CD8-positive, alpha-beta memory T cell (primary cell): ENCODE measurements around the gene PPHLN1. TPM values are rescaled to one million over a fixed set of nuclear protein-coding genes. Genes with fewer than 3 reads are reported as not detected.

Experiments used
- CTCF ChIA-PET: fragments of 350-600 bp; sonication (Branson Sonifier 250); formaldehyde crosslinking; loops from one replicate; lab custom pipeline; 2021; ENCODE audit warnings: antibody characterized with exemption; lab: Charles Lee
- POLR2A ChIA-PET: fragments of 350-600 bp; sonication (Branson Sonifier 250); formaldehyde crosslinking; loops from one replicate; lab custom pipeline; 2021; ENCODE audit warnings: antibody characterized with exemption; lab: Charles Lee
- DNase-seq, 5 donors: peaks; one replicate each; pipeline versions ENCODE4 v3.0.0 to v3.0.0-alpha.2; 2020 to 2022; ENCODE audit warnings: mixed read lengths in 1 of 5
- H3K27ac ChIP-seq: one replicate; pipeline ENCODE4 v1.7.0; 2013; ENCODE audit warnings: low read depth, mild to moderate bottlenecking, low read length, moderate library complexity
- H3K27me3 ChIP-seq: 2 replicates; pipeline ENCODE4 v1.7.0; 2013; ENCODE audit warnings: low read length, mild to moderate bottlenecking; ENCODE audit not compliant: insufficient read depth, poor library complexity, severe bottlenecking
- H3K36me3 ChIP-seq: 2 replicates; pipeline ENCODE4 v1.7.0; 2013; ENCODE audit warnings: mild to moderate bottlenecking, low read length, moderate library complexity; ENCODE audit not compliant: insufficient read depth
- H3K4me1 ChIP-seq: 2 replicates; pipeline ENCODE4 v1.7.0; 2013; ENCODE audit warnings: mild to moderate bottlenecking, low read length, moderate library complexity; ENCODE audit not compliant: insufficient read depth
- H3K4me3 ChIP-seq: 2 replicates; pipeline ENCODE4 v1.7.0; 2013; ENCODE audit warnings: mild to moderate bottlenecking, low read length
- H3K9me3 ChIP-seq: 2 replicates; pipeline ENCODE4 v1.7.0; 2013; ENCODE audit warnings: mild to moderate bottlenecking, low read length
- H3K27ac Mint-ChIP-seq, 8 donors: one replicate each; pipeline ENCODE4 v1.8.0; 2020 to 2021; ENCODE audit warnings: mixed read lengths in 8 of 8, mild to moderate bottlenecking in 6 of 8, inconsistent platforms in 3 of 8, moderate library complexity in 3 of 8
- H3K27me3 Mint-ChIP-seq, 2 donors: one replicate each; pipeline ENCODE4 v1.8.0; 2020 to 2021; ENCODE audit warnings: mixed read lengths in 2 of 2, mild to moderate bottlenecking in 1 of 2, moderate library complexity in 1 of 2
- H3K36me3 Mint-ChIP-seq, 3 donors: one replicate each; pipeline ENCODE4 v1.8.0; 2020 to 2021; ENCODE audit warnings: mixed read lengths in 3 of 3, inconsistent platforms in 1 of 3, mild to moderate bottlenecking in 1 of 3
- H3K4me1 Mint-ChIP-seq, 3 donors: one replicate each; pipeline ENCODE4 v1.8.0; 2020 to 2021; ENCODE audit warnings: mixed read lengths in 3 of 3, inconsistent platforms in 1 of 3, mild to moderate bottlenecking in 1 of 3
- H3K4me3 Mint-ChIP-seq, 7 donors: one replicate each; pipeline ENCODE4 v1.8.0; 2020 to 2021; ENCODE audit warnings: mixed read lengths in 7 of 7, mild to moderate bottlenecking in 6 of 7, moderate library complexity in 4 of 7, inconsistent platforms in 2 of 7
- H3K9me3 Mint-ChIP-seq, 5 donors: one replicate each; pipeline ENCODE4 v1.8.0; 2020 to 2022; ENCODE audit warnings: mixed read lengths in 5 of 5, mild to moderate bottlenecking in 3 of 5, moderate library complexity in 2 of 5, inconsistent platforms in 1 of 5
- polyA plus RNA-seq: library from polyadenylated mRNA; unstranded; fragments of 300-500 nt; fragmentation: Illumina TruSeq; gene quantifications from one replicate; pipeline ENCODE4 v1.2.3, GENCODE V29; 2021
- total RNA-seq, 2 experiments: library from RNA; stranded (reverse); gene quantifications; one replicate each; pipeline ENCODE4 v1.2.3, GENCODE V29; 2021

The PPHLN1 gene
- total and polyA plus RNA-seq, 3 experiments from 2014 or later, result 75.8 to 151 (median 76.3) TPM

DNA sequence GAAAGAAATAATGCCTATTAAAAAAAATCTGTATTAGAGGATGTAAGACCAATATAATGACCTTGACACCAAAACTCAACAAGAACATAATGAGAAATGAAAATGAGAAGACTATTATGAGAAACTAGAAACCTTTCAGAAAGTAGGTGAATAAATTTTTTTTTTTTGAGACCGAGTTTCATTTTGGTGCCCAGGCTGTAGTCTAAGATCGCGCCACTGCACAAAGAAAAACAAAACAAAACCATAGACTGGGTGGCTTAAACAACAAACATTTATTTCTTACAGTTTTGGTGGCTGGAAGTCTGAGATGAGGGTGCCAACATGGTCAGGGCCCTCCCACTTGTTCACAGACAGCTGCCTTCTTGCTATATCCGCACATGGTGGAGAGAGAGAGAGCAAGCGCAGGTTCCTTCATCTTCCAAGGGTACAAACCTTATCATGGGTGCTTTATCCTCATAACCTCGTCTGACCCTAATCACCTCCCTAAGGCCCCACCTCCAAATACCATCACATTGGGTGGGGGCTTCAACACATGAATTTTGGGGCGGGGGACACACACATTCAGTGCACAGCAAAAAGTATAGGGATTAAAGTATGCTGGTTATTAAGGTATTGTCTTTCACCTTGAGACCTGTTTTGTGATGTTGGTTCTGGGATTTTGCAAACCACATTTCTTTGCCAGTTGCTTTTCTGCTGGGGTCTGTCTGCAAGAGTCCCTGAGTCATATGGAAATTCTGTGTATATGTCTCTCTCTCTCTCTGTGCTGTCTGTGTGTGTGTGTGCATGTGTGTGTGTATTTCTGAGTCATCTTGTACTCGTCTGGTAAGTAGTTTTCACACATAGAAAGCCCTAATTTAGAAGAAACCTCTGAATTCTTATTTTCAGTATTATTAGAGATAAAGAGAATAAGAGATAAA lies 26.3 kb upstream of the PPHLN1 start:
- Histone ChIP-seq H3K36me3 (no peaks in the 10 kb centered on the region), H3K4me3 (no peak overlapping the region), H3K4me1 (no peaks in the 10 kb centered on the region), H3K27me3 (no peaks in the 10 kb centered on the region), H3K27ac (no peak overlapping the region), H3K9me3 (no peaks in the 10 kb centered on the region)
- Mint-ChIP-seq H3K4me3 (peak overlapping the region in 6 of 7 donors; percentile 52 to 82 (median 76)), H3K9me3 (peaks cover 0 to 2% (median 0%) of the 10 kb centered on the region in 5 donors), H3K4me1 (peaks cover 14 to 20% (median 15%) of the 10 kb centered on the region in 3 donors), H3K27me3 (no peaks in the 10 kb centered on the region), H3K27ac (peak overlapping the region in 7 of 8 donors; percentile 48 to 82 (median 73)), H3K36me3 (no peaks in the 10 kb centered on the region)
- peak in 3 of 5 donors; percentile 3 to 60 (median 13) for DNase-seq
- CTCF ChIA-PET, result interaction anchor here (0.7 kb wide), 2 partner anchors 62 to 127 kb away, joined by 3 to 4 read pairs; partner anchors contain the start of gene YAF2
- POLR2A ChIA-PET, result interaction anchor here (0.7 kb wide), 1 partner anchor 41 kb away, joined by 4 read pairs; no protein-coding TSS in a partner anchor

DNA sequence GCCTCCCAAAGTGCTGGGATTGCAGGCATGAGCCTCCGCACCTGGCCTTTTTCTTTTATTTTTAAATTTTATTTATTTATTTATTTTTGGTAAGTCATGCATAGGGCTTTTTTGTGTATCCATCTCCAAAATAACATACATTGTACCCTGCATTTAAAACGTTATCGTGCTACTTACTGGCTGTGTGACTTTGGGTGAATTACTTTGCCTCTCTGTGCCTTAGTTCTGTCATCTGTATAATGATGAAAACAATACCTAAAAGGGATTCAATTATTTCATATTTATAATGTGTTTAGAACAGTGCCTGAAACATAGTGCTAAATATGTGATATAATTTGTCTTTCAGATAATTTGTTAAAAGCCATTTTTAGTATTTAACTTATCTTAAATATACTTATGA lies 19.7 kb upstream of the PPHLN1 start:
- ChIA-PET POLR2A (no interaction called here), CTCF (no interaction called here)
- Histone ChIP-seq H3K9me3 (no peaks in the 10 kb centered on the region), H3K36me3 (no peaks in the 10 kb centered on the region), H3K4me1 (no peaks in the 10 kb centered on the region), H3K4me3 (no peak overlapping the region), H3K27ac (no peak overlapping the region), H3K27me3 (no peaks in the 10 kb centered on the region)
- no peak for DNase-seq
- H3K4me3 Mint-ChIP-seq, result no peak overlapping the region
- peaks cover 0 to 3% (median 3%) of the 10 kb centered on the region in 3 donors for H3K36me3 Mint-ChIP-seq
- no peaks in the 10 kb centered on the region for H3K4me1 Mint-ChIP-seq
- H3K27ac Mint-ChIP-seq, result no peak overlapping the region
- no peaks in the 10 kb centered on the region for H3K27me3 Mint-ChIP-seq
- H3K9me3 Mint-ChIP-seq, result no peaks in the 10 kb centered on the region

DNA sequence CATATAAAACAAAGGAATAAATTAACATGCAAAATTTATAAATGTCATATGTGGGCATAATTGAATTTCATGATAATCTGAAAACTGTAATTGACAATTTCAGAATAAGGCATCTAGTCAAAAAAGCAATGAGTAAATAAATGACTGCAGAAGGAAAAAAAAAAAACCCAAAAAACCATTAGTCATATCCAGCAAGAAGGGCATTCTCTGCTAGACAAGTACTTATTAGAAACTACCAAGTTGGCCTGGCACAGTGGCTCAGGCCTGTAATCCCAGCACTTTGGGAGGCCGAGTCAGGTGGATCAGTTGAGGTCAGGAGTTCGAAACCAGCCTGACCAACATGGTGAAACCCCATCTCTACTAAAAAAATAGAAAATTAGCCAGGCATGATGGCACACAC lies 17.6 kb upstream of the PPHLN1 start:
- DNase-seq, result no peak
- Mint-ChIP-seq H3K4me1 (no peaks in the 10 kb centered on the region), H3K4me3 (no peak overlapping the region), H3K9me3 (no peaks in the 10 kb centered on the region), H3K36me3 (peaks cover 0 to 12% (median 8%) of the 10 kb centered on the region in 3 donors), H3K27ac (no peak overlapping the region), H3K27me3 (no peaks in the 10 kb centered on the region)
- Histone ChIP-seq H3K27ac (no peak overlapping the region), H3K27me3 (no peaks in the 10 kb centered on the region), H3K9me3 (no peaks in the 10 kb centered on the region), H3K4me1 (no peaks in the 10 kb centered on the region), H3K36me3 (peaks cover 4% of the 10 kb centered on the region), H3K4me3 (no peak overlapping the region)
- POLR2A ChIA-PET, result no interaction called here
- CTCF ChIA-PET, result no interaction called here

DNA sequence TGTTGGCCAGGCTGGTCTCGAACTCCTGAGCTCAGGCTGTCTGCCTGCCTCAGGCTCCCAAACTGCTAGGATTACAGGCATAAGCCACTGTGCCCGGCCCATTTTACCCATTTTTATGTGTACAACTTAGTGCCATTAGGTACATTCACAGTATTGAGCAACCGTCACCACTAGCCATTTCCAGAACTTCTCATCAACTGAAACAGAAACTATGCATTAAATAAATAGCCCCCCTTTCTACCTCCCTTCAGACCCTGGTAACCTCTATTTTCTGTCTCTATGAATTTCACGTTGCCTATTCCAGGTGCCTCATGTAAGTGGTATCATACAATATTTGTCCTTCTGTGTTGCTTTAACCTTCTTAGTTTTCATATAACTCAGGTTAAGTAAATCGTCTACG lies 16.0 kb upstream of the PPHLN1 start:
- Histone ChIP-seq H3K27me3 (no peaks in the 10 kb centered on the region), H3K4me1 (no peaks in the 10 kb centered on the region), H3K9me3 (no peaks in the 10 kb centered on the region), H3K4me3 (no peak overlapping the region), H3K36me3 (peaks cover 11% of the 10 kb centered on the region), H3K27ac (no peak overlapping the region)
- CTCF ChIA-PET, result no interaction called here
- peak overlapping the region in 1 of 8 donors; percentile 1 for H3K27ac Mint-ChIP-seq
- H3K4me1 Mint-ChIP-seq, result no peaks in the 10 kb centered on the region
- H3K9me3 Mint-ChIP-seq, result no peaks in the 10 kb centered on the region
- POLR2A ChIA-PET, result no interaction called here
- H3K36me3 Mint-ChIP-seq, result peaks cover 0 to 24% (median 11%) of the 10 kb centered on the region in 3 donors
- H3K27me3 Mint-ChIP-seq, result no peaks in the 10 kb centered on the region
- no peak for DNase-seq
- no peak overlapping the region for H3K4me3 Mint-ChIP-seq

DNA sequence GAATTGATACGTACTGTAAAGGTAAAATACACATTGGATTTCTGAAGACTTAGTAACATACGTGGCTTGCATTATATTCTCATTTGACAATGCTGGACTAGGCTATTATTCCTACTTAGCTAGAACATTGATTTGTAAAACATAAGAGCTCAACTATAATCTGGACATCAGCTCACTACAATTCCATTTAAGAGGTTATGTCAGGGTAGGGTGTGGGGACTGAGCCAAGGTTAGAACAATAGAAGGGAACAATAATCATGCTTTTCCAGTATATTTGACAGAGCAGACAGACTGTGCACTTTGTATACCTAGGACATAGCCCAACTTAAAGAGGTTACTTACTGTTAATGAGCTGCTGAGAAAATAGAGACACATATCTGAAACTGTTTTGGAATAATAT lies 10.9 kb upstream of the PPHLN1 start:
- Mint-ChIP-seq H3K4me3 (no peak overlapping the region), H3K27me3 (no peaks in the 10 kb centered on the region), H3K9me3 (no peaks in the 10 kb centered on the region), H3K36me3 (peaks cover 0 to 50% (median 16%) of the 10 kb centered on the region in 3 donors), H3K27ac (no peak overlapping the region), H3K4me1 (peaks cover 0 to 1% (median 0%) of the 10 kb centered on the region in 3 donors)
- Histone ChIP-seq H3K27ac (no peak overlapping the region), H3K4me3 (no peak overlapping the region), H3K9me3 (no peaks in the 10 kb centered on the region), H3K27me3 (no peaks in the 10 kb centered on the region), H3K4me1 (no peaks in the 10 kb centered on the region), H3K36me3 (peaks cover 19% of the 10 kb centered on the region)
- ChIA-PET CTCF (no interaction called here), POLR2A (no interaction called here)
- DNase-seq, result no peak

DNA sequence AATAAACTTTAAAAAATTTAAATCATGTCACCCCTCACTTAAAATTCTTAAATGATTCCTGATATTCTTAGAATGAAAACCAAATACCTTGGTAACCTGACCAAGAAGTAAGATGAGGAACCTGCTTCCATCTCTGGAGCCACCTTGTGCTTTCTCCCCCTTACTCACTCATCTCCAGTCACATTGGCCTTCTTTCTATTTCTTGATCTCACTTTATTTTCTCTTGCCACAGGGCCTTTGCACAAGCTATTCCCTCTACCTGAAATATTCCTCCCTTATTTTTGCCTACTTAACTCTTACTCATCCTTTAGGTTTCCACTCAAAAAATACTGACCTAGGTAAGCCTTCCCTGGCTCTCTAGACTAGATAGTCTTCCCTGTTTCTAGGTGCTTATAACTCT lies 5.2 kb upstream of the PPHLN1 start:
- ChIA-PET POLR2A (no interaction called here), CTCF (no interaction called here)
- no peak overlapping the region for H3K4me3 ChIP-seq
- Mint-ChIP-seq H3K4me3 (no peak overlapping the region), H3K27ac (peak overlapping the region in 1 of 8 donors; percentile 67), H3K27me3 (no peaks in the 10 kb centered on the region), H3K4me1 (peaks cover 11 to 15% (median 13%) of the 10 kb centered on the region in 3 donors), H3K9me3 (no peaks in the 10 kb centered on the region), H3K36me3 (peaks cover 4 to 50% (median 13%) of the 10 kb centered on the region in 3 donors)
- no peak overlapping the region for H3K27ac ChIP-seq
- no peak for DNase-seq
- no peaks in the 10 kb centered on the region for H3K27me3 ChIP-seq
- H3K36me3 ChIP-seq, result peaks cover 5% of the 10 kb centered on the region
- no peaks in the 10 kb centered on the region for H3K9me3 ChIP-seq
- peaks cover 11% of the 10 kb centered on the region for H3K4me1 ChIP-seq

DNA sequence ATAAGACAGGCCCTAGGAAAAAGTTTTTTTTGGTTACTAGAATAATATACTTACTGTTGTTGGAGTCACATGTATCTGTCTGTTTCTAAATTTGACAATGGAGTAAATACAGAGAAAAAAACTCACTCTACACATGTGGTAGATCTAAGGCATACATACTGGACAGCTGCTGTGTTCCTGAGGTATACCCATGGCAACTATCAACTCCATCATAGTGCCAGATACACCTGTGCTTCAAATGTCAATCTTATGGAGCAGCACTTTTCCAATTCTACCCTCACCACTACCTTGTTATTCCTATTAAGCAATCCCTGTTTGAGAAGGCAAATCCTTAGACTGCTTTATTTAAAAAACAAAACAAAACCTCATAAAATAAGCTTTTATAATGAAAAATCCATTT lies 3.4 kb upstream of the PPHLN1 start:
- H3K9me3 ChIP-seq, result no peaks in the 10 kb centered on the region
- no peak for DNase-seq
- peak overlapping the region in 3 of 8 donors; percentile 1 to 79 (median 39) for H3K27ac Mint-ChIP-seq
- H3K27me3 ChIP-seq, result no peaks in the 10 kb centered on the region
- H3K4me1 ChIP-seq, result peaks cover 20% of the 10 kb centered on the region
- no peak overlapping the region for H3K4me3 ChIP-seq
- H3K27me3 Mint-ChIP-seq, result no peaks in the 10 kb centered on the region
- ChIA-PET CTCF (interaction anchor here (1.5 to 1.6 kb wide), 2 partner anchors 9 to 24 kb away, joined by 3 to 4 read pairs; no protein-coding TSS in a partner anchor), POLR2A (interaction anchor here (0.6 kb wide), 1 partner anchor 117 kb away, joined by 6 read pairs; no protein-coding TSS in a partner anchor)
- no peak overlapping the region for H3K4me3 Mint-ChIP-seq
- peaks cover 2% of the 10 kb centered on the region for H3K36me3 ChIP-seq
- peaks cover 24 to 29% (median 24%) of the 10 kb centered on the region in 3 donors for H3K4me1 Mint-ChIP-seq
- no peak overlapping the region for H3K27ac ChIP-seq
- H3K9me3 Mint-ChIP-seq, result no peaks in the 10 kb centered on the region
- H3K36me3 Mint-ChIP-seq, result peaks cover 4 to 55% (median 13%) of the 10 kb centered on the region in 3 donors

DNA sequence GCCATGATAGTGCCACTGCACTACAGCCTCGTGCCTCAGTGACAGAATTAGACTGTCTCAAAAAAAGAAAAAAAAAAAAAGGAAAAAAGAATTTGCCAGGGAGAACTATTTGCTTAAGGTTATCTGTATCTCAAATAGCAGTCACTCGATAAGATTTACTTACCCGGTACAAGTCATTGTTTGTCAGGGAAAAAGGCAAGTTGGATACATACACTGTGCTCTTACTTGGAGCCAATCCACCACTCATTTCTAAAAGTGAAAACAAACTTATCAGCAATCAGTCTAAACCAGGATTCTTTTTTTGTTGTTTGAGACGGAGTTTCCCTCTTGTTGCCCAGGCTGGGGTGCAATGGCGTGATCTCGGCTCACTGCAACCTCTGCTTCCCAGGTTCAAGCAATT lies 2.1 kb upstream of the PPHLN1 start:
- Histone ChIP-seq H3K36me3 (no peaks in the 10 kb centered on the region), H3K4me1 (peaks cover 33% of the 10 kb centered on the region), H3K27ac (no peak overlapping the region), H3K27me3 (no peaks in the 10 kb centered on the region), H3K9me3 (no peaks in the 10 kb centered on the region), H3K4me3 (no peak overlapping the region)
- no peak for DNase-seq
- Mint-ChIP-seq H3K4me3 (no peak overlapping the region), H3K4me1 (peaks cover 35 to 42% (median 37%) of the 10 kb centered on the region in 3 donors), H3K27me3 (no peaks in the 10 kb centered on the region), H3K36me3 (peaks cover 4 to 53% (median 7%) of the 10 kb centered on the region in 3 donors), H3K27ac (peak overlapping the region in 1 of 8 donors; percentile 42), H3K9me3 (no peaks in the 10 kb centered on the region)
- CTCF ChIA-PET, result interaction anchor here (1.5 to 1.6 kb wide), 2 partner anchors 8 to 26 kb away, joined by 3 to 4 read pairs; no protein-coding TSS in a partner anchor
- POLR2A ChIA-PET, result no interaction called here
